HAP-1 (cell line): ENCODE measurements around the gene HMGN2.

ENCODE experiments used
- DNase-seq, 2 experiments: peaks; one replicate each; pipeline ENCODE4 v3.0.0-alpha.2; 2016 to 2020; ENCODE audit warnings: low spot score in 2 of 2
- H3K27me3 ChIP-seq: fragments of 250-450 bp; sonication (Bioruptor Pico); 2 replicates; pipeline ENCODE4 v1.5.1; 2020; ENCODE audit warnings: low read depth, mild to moderate bottlenecking, moderate library complexity
- H3K36me3 ChIP-seq: fragments of 250-450 bp; sonication (Bioruptor Pico); replicated peaks from 2 replicates; pipeline ENCODE4 v1.5.1; 2020; ENCODE audit warnings: mild to moderate bottlenecking
- H3K4me1 ChIP-seq: fragments of 250-450 bp; sonication (Bioruptor Pico); 2 replicates; pipeline ENCODE4 v1.5.1; 2020; ENCODE audit warnings: mild to moderate bottlenecking
- H3K4me3 ChIP-seq: fragments of 250-450 bp; sonication (Bioruptor Pico); 2 replicates; pipeline ENCODE4 v1.5.1; 2020; ENCODE audit warnings: mild to moderate bottlenecking, moderate library complexity
- H3K9me3 ChIP-seq: fragments of 250-450 bp; sonication (Bioruptor Pico); 2 replicates; pipeline ENCODE4 v1.5.1; 2020; ENCODE audit warnings: mild to moderate bottlenecking, moderate library complexity
- in situ Hi-C: fragments of 300-500 bp; cut with MboI; formaldehyde crosslinking; loops from 3 replicates; pipeline ENCODE4 v1.14.3; 2020; ENCODE audit warnings: low sequenced_read_pairs, inconsistent platforms, mixed read lengths

Gene HMGN2

DNA sequence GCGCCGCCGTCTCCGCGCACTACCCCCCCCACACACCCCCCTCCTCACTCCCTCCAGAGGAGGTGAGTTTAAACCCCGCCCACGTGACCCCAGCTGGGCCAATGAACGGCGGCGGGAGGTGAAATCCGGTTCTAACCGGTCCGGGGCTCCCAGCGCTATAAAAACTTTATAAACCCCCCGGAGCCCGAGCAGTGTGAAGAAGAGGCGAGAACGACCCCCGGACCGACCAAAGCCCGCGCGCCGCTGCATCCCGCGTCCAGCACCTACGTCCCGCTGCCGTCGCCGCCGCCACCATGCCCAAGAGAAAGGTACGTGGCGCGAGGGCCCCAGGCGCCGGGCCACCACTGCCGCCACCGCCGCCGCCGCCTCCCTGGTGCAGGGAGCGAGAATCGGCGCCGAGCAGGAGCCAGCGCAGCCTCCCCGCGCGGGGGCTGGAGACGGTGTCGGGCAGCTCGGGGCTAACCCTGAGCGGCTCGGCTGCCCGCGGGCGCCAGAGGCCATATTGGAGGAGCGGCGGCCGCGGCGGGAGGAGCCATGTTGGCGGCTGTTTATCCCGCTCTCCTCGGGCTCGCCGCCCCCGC lies at the start of gene HMGN2:
Gene HMGN2, plus strand, starts transcription at position 121 of the 581 bp plus-strand sequence. Its CDS starts 173 bp downstream, at position 294.
- Histone ChIP-seq H3K27me3 (no peaks in the 10 kb centered on the region), H3K4me3 (peak within 1 kb of the TSS; percentile 91), H3K4me1 (peaks cover 34% of the 10 kb centered on the region), H3K36me3 (peaks cover 66% of the 10 kb centered on the region), H3K9me3 (no peaks in the 10 kb centered on the region)
- in situ Hi-C loops = no loop called here
- DNase-seq = peak; percentile 88 to 96

DNA sequence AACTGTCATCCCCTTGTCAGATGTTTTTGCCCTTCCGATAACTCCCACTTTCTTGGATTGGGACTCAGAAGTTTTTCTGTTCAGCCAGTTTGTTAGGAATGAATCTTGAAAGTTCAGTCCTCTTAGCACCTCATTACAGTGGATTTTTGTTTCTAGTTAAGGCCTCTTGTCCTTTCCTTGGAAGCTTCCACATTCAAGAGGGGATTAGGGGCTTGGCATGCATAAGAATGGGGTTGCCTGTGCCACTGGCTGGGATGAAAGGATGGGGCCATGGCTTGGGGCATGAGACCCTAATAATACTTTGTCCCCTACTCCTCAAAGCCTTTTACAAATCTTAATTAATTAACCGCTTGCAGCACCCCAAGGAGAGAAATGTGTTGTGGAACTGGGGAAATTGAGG lies 42.5 kb upstream of the HMGN2 start:
- peaks cover 4% of the 10 kb centered on the region for H3K36me3 ChIP-seq
- in situ Hi-C loops = no loop called here

DNA sequence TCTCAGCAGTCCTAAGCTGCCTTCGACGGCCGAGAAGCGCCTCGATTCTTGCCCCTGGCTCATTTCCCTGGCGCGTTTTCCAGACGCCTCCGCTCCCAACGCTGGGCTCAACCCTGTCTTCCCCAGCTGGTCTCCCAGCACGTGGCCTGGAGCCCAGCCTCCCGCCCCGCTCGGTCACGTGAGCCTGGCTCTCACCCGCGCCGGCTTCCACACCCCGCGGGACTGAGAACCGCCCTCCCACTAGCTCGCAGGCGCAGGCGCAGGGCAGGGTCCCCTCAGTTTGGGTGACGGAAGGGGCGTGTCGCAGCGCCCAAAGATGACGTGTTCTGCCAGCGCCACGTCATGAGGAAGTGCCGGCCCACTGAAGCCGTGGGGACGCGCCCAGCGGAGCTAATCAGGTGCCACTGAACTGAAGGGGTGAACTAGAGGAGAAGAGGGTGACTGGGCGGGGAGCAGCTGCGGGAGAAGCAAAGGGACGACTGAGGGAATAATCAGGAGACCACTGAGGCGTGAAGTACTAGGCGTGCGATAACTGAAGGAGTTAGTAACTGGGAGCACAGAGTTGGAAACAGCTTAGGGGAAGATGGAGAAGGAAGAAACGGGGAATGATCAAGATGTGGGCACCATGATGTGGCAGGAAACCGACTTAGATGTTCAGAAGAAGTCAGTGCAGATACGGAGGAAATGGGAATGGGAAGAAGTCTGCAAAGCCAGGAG lies 40.1 kb upstream of the HMGN2 start, which contains the start of gene DHDDS:
Gene DHDDS, plus strand, starts transcription at position 343 of the 717 bp plus-strand sequence. CDS start 625 bp downstream, outside the sequence.
- H3K36me3 ChIP-seq = peaks cover 10% of the 10 kb centered on the region
- peak within 1 kb of the TSS; percentile 71 for H3K4me3 ChIP-seq
- peak; percentile 96 to 98 for DNase-seq
- no peaks in the 10 kb centered on the region for H3K9me3 ChIP-seq
- in situ Hi-C loops = no loop called here
- H3K27me3 ChIP-seq = no peaks in the 10 kb centered on the region
- H3K4me1 ChIP-seq = peaks cover 22% of the 10 kb centered on the region

More for the DNA sequence above, 42.5 kb upstream of the HMGN2 start:
- H3K4me3 ChIP-seq = no peak overlapping the region
- H3K27me3 ChIP-seq = no peaks in the 10 kb centered on the region
- H3K4me1 ChIP-seq = peaks cover 22% of the 10 kb centered on the region
- peak; percentile 80 to 90 for DNase-seq
- H3K9me3 ChIP-seq = no peaks in the 10 kb centered on the region

DNA sequence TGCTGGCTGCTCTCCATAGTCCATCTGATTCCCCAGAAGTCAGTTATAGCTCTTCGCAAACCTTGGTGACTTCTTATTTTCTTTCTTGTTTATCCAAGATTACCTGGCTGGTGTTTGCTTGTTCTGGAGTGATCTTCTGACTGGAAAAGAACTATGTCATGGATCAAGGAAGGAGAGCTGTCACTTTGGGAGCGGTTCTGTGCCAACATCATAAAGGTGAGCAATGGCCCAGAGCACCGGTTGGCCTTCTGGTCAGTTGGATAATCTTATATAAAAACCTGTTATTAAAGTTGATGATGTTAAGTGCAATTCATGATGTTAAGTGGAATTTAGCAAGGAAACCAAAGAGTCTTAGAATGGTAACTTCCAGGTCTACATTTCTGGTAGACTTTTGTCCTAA lies 39.4 kb upstream of the HMGN2 start:
- H3K4me3 ChIP-seq = peak overlapping the region; percentile 71
- no peaks in the 10 kb centered on the region for H3K9me3 ChIP-seq
- peaks cover 11% of the 10 kb centered on the region for H3K36me3 ChIP-seq
- H3K4me1 ChIP-seq = peaks cover 22% of the 10 kb centered on the region
- DNase-seq = no peak
- in situ Hi-C loops = no loop called here
- H3K27me3 ChIP-seq = no peaks in the 10 kb centered on the region

DNA sequence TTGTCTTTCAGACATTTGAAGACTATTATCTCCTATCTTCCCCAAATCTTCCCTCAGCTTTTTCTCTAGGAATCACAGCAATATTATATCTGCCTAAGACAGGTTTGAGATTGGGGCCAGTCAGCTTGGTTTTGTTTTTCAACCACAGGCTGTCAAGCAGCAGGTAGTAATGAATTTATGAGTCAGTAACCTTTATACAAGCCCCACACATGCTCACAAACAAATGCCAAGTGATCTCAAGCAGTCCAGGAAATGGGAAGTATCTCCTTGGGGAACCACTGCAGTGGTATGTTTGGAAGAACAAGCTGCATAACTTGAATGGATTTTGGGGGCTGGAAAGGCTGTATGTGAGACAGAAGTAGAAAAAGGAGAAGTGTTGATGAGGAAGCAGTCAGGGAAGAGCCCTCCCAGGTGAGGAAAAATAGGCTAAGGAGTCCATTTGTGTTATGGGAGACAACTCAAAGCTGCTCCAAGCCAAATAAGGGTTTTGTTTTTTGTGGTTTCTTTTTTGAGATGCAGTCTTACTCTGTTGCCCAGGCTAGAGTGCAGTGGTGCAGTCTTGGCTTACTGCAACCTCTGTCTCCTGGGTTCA lies 38.0 kb upstream of the HMGN2 start:
- peaks cover 17% of the 10 kb centered on the region for H3K4me1 ChIP-seq
- no peaks in the 10 kb centered on the region for H3K27me3 ChIP-seq
- DNase-seq = no peak
- H3K9me3 ChIP-seq = no peaks in the 10 kb centered on the region
- H3K36me3 ChIP-seq = peaks cover 24% of the 10 kb centered on the region
- in situ Hi-C loops = no loop called here
- no peak overlapping the region for H3K4me3 ChIP-seq

DNA sequence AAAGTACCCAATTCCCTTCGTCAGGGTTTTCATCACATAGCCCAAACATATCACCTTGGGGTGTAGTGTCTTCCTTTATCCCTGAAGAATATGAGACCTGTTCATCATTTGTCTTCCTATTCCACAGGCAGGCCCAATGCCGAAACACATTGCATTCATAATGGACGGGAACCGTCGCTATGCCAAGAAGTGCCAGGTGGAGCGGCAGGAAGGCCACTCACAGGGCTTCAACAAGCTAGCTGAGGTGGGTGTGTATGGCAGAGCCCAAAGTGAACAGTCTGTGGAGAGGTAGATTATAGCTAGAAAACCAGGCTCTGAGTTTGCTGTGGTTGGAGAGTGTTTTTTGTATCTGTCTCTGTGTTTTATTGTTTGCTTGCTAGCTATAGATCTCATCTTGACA lies 34.2 kb upstream of the HMGN2 start:
- H3K36me3 ChIP-seq = peaks cover 51% of the 10 kb centered on the region
- in situ Hi-C loops = no loop called here

DNA sequence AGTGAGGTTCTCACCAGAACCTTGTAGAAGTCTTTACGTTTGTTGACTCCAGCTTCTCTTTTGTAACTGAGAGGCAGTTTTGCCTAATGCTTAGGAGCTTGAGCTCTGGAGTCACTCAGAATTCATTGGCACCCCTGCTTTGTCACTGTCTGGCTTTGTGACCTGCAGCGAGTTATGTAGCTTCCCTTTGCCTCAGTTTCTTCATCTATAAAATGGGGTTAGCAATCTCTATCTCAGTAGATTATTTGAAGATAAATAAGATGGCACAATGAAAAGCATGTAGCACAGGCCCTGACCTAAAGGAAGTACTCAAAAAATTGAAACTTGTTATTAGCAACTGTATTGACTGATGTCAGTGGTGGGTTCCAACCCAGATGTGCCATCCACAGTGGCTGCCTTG lies 32.0 kb upstream of the HMGN2 start:
- H3K27me3 ChIP-seq = no peaks in the 10 kb centered on the region
- no peak for DNase-seq
- no peaks in the 10 kb centered on the region for H3K9me3 ChIP-seq
- peaks cover 67% of the 10 kb centered on the region for H3K36me3 ChIP-seq
- in situ Hi-C loops = no loop called here
- no peak overlapping the region for H3K4me3 ChIP-seq
- no peaks in the 10 kb centered on the region; the same call in 1 of the 2 replicates for H3K4me1 ChIP-seq

More for the DNA sequence above, 34.2 kb upstream of the HMGN2 start:
- no peak for DNase-seq
- H3K27me3 ChIP-seq = no peaks in the 10 kb centered on the region
- no peaks in the 10 kb centered on the region for H3K9me3 ChIP-seq
- H3K4me3 ChIP-seq = no peak overlapping the region
- no peaks in the 10 kb centered on the region; the same call in none of the 2 replicates for H3K4me1 ChIP-seq

DNA sequence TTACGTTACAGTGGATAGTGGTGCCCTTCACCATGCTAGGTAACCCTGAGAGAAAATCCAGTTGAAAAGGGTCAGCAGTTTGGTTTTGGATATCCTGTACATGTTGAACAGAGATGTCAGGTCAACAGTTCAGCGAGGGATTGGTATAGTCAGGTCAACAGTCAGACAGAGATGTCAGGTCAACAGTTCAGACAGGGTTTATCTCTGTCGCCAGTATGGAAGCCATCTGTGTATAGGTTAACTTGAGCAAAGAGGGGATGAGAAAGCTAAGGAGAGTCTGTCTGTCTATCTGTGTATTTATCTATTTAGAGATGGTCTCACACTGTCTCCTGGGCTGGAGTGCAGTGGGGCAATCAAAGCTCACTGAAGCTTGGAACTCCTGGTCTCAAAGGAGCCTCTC lies 22.4 kb upstream of the HMGN2 start:
- Histone ChIP-seq H3K4me3 (no peak overlapping the region), H3K4me1 (no peaks in the 10 kb centered on the region), H3K9me3 (no peaks in the 10 kb centered on the region), H3K36me3 (peaks cover 29% of the 10 kb centered on the region), H3K27me3 (no peaks in the 10 kb centered on the region)
- no peak for DNase-seq
- in situ Hi-C loops = no loop called here

DNA sequence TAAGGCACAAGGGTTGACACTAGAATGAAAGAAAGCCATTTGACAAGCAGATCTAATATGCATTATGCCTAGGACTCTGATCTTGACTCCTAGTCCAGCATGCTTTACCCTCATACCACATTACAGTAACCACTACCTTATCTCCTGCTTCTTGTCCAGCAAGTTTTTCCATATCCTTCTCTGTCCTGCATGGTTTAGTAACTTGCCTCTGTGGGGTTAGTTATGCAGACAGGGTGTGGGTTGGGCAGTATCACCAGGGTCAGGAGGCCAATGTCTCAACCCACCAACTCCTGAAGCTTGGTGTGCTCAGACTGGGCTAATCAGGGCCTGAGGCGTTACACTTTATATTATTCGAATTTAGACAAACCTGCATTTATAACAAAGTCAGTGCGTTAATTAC lies 21.3 kb upstream of the HMGN2 start:
- H3K4me3 ChIP-seq = no peak overlapping the region
- H3K36me3 ChIP-seq = peaks cover 31% of the 10 kb centered on the region
- no peaks in the 10 kb centered on the region for H3K27me3 ChIP-seq
- no peak for DNase-seq
- in situ Hi-C loops = no loop called here
- H3K9me3 ChIP-seq = no peaks in the 10 kb centered on the region
- H3K4me1 ChIP-seq = no peaks in the 10 kb centered on the region

DNA sequence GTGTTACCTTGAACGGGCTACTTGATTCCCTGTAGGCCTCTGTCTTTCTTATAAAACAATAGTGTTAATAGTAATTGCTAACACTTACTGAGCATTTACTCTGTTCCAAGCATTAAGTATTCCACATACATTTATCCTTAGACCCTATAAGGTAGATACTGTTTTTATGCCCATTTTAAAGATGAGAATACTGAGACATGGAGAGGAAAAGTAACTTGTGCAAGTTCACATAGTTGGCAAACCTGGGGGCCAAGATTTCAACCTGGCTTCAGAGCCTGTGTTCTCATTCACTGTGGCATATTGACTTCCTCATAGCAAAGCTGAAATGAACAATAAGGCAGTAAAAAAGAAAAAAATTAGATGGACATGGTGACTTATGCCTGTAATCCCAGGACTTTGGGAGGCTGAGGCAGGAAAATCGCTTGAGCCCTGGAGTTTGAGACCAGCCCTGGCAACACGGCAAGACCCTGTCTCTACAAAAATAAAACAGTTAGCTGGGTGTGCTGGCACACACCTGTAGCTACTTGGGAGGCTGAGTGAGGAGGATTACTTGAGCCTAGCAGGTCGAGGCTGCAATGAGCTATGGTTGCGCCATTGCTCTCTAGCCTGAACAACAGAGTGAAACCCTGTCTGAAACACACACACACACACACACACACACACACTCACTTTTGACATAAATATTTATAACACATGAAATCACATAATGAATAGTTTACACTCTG lies 19.6 kb upstream of the HMGN2 start:
- no peaks in the 10 kb centered on the region for H3K27me3 ChIP-seq
- peaks cover 32% of the 10 kb centered on the region for H3K36me3 ChIP-seq
- in situ Hi-C loops = no loop called here

DNA sequence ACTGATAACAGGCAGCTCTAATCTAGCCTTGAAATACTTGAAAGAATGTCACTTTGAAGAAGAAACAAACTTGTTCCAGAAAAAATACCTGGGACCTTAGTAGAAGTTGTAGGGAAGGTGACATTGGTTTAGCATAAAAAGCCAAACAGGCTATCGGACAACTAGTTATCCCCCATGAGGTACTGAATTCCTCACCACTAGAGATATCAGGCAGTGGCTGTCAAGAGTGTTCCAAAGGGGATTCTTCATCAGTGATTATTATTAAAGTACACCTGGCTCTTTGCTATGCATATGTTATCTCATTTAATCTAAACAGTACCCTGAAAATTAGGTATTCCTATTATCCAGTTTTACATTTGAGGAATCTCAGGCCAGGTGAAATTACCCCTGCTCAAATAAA lies 13.1 kb upstream of the HMGN2 start:
- no peaks in the 10 kb centered on the region for H3K9me3 ChIP-seq
- peaks cover 45% of the 10 kb centered on the region for H3K36me3 ChIP-seq
- in situ Hi-C loops = no loop called here
- no peak overlapping the region for H3K4me3 ChIP-seq
- DNase-seq = no peak
- no peaks in the 10 kb centered on the region for H3K27me3 ChIP-seq
- no peaks in the 10 kb centered on the region; the same call in 1 of the 2 replicates for H3K4me1 ChIP-seq

More for the DNA sequence above, 19.6 kb upstream of the HMGN2 start:
- DNase-seq = no peak
- no peaks in the 10 kb centered on the region for H3K4me1 ChIP-seq
- no peak overlapping the region for H3K4me3 ChIP-seq
- H3K9me3 ChIP-seq = no peaks in the 10 kb centered on the region

DNA sequence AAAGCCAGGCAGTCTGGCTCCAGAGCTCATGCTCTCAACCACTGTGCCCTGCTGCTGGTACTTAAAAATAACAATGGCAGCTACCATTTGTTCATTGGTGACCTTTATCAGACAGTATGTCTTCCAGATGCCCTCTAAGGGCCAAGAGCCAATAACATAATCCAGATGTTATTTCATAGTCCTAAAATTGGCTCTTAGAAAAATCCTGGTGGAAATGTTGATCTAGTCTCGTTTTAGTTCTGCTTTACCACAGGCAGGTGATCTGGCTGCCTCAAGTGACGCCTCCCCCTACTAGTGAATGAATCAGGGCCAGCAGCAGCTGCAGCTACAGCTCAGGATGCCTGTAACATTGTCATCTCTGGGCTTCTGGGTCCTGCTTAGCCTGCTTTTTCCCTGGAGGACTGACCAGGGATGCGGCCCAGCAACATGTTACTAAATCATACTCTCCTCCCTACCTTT lies 12.6 kb upstream of the HMGN2 start:
- in situ Hi-C loops = no loop called here

DNA sequence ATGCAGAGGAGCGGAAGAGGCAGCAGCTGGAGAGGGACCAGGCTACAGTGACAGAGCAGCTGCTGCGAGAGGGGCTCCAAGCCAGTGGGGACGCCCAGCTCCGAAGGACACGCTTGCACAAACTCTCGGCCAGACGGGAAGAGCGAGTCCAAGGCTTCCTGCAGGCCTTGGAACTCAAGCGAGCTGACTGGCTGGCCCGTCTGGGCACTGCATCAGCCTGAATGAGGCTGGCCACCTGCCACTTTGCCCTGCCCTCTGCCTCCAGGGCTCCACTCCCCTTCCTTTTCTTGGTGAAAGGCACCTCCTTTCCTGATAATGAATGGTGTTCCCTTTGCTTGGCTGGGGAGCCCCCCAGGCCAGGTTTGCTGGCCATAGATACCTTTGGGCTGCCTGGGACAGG lies 3.3 kb upstream of the HMGN2 start:
- no peaks in the 10 kb centered on the region for H3K27me3 ChIP-seq
- H3K36me3 ChIP-seq = peaks cover 55% of the 10 kb centered on the region
- peaks cover 24% of the 10 kb centered on the region for H3K4me1 ChIP-seq
- in situ Hi-C loops = no loop called here
- H3K4me3 ChIP-seq = no peak overlapping the region
- DNase-seq = no peak
- no peaks in the 10 kb centered on the region for H3K9me3 ChIP-seq

More for the DNA sequence above, 12.6 kb upstream of the HMGN2 start:
- Histone ChIP-seq H3K4me3 (no peak overlapping the region), H3K36me3 (peaks cover 47% of the 10 kb centered on the region), H3K27me3 (no peaks in the 10 kb centered on the region), H3K4me1 (no peaks in the 10 kb centered on the region; the same call in 1 of the 2 replicates), H3K9me3 (no peaks in the 10 kb centered on the region)
- DNase-seq = no peak
